A549 (cell line): Measurements from ENCODE around the gene RHBDF2.

Experiments used
- CEBPB ChIP-seq, 2 experiments: fragments of >200 bp in 1 of 2; sonication (Bioruptor Twin) in 1 of 2; formaldehyde crosslinking in 1 of 2; IDR thresholded peaks; 2 replicates each; pipeline ENCODE4 v1.6.1; 2012 to 2016
- CTCF ChIP-seq: fragments of >200 bp; sonication (Bioruptor Twin); formaldehyde crosslinking; IDR thresholded peaks from 3 replicates; pipeline ENCODE4 v1.5.1; 2016
- EP300 ChIP-seq, 2 experiments: fragments of >200 bp; sonication (Bioruptor Twin); formaldehyde crosslinking; IDR thresholded peaks; 2 replicates in 1 of 2; 3 replicates in 1 of 2; pipeline ENCODE4 v1.6.1; 2016 to 2017
- FOXS1 ChIP-seq: fragments of 250-450 bp; sonication (Bioruptor Pico); IDR thresholded peaks from 2 replicates; pipeline ENCODE4 v1.5.0; 2020; ENCODE audit warnings: mild to moderate bottlenecking, moderate library complexity
- GATA3 ChIP-seq: IDR thresholded peaks from 2 replicates; pipeline ENCODE4 v1.6.1; 2012; ENCODE audit warnings: borderline replicate concordance
- NR3C1 ChIP-seq: fragments of >200 bp; sonication (Bioruptor Twin); formaldehyde crosslinking; IDR thresholded peaks from 3 replicates; pipeline ENCODE4 v1.6.1; 2017
- POLR2A ChIP-seq: IDR thresholded peaks from 2 replicates; pipeline ENCODE4 v1.6.1; 2012; ENCODE audit warnings: mild to moderate bottlenecking, low read length
- REST ChIP-seq: fragments of 200-600 bp; sonication (generic); IDR thresholded peaks from 2 replicates; pipeline ENCODE4 v1.6.1; 2016; ENCODE audit warnings: antibody characterized with exemption, mild to moderate bottlenecking, moderate library complexity
- ZC3H11A ChIP-seq: fragments of 450-650 bp; IDR thresholded peaks from 2 replicates; pipeline ENCODE4 v1.6.1; 2014; ENCODE audit warnings: antibody characterized with exemption, mild to moderate bottlenecking
- ZFP36 ChIP-seq: fragments of 450-650 bp; IDR thresholded peaks from 2 replicates; pipeline ENCODE4 v1.6.1; 2014; ENCODE audit warnings: borderline replicate concordance; ENCODE audit not compliant: partially characterized antibody

GRCh38 chr17:76542984-76543383 is 41.8 kb upstream of the RHBDF2 start:
- TF ChIP-seq FOXS1 (CRISPR knock-in tag) = no peak
- TF ChIP-seq CTCF = no peak
- no peak for TF ChIP-seq NR3C1
- no peak for TF ChIP-seq GATA3
- no peak for TF ChIP-seq REST
- no peak for TF ChIP-seq EP300 (IDR thresholded peaks at IDR 0.05)
- TF ChIP-seq CEBPB (IDR thresholded peaks at IDR 0.05) = no peak
- no peak for TF ChIP-seq POLR2A
- TF ChIP-seq ZC3H11A = no peak
- TF ChIP-seq ZFP36 = no peak
